Left ventricle myocardium inferior (tissue), 1 donor: Measurements from ENCODE around the gene ADAMTSL3. TPM values are rescaled to one million over a fixed set of nuclear protein-coding genes. Genes with fewer than 3 reads are reported as not detected.

ENCODE experiments used
- DNase-seq: peaks from one replicate; pipeline ENCODE4 v3.0.0-alpha.2; 2020
- H3K27ac ChIP-seq: fragments of 200-600 bp; replicated peaks from 2 replicates; pipeline ENCODE4 v1.8.0; 2021
- H3K27me3 ChIP-seq: fragments of 200-600 bp; 2 replicates; pipeline ENCODE4 v1.8.0; 2021; ENCODE audit warnings: low read depth
- H3K36me3 ChIP-seq: fragments of 200-600 bp; 2 replicates; pipeline ENCODE4 v1.8.0; 2021
- H3K4me1 ChIP-seq: fragments of 200-600 bp; 2 replicates; pipeline ENCODE4 v1.8.0; 2021
- H3K4me3 ChIP-seq: fragments of 200-600 bp; 2 replicates; pipeline ENCODE4 v1.8.0; 2021; ENCODE audit warnings: mild to moderate bottlenecking, moderate library complexity
- H3K9me3 ChIP-seq: fragments of 200-600 bp; replicated peaks from 2 replicates; pipeline ENCODE4 v1.8.0; 2021
- intact Hi-C: fragments of 100-400 bp; cut with micrococcal nuclease; formaldehyde crosslinking; loops from one replicate; pipeline ENCODE4 v1.11.0; 2022
- total RNA-seq: library from RNA; stranded (reverse); fragmentation: NEBNext Ultra II Directional; extraction: Animal tissue kit (Norgen Biotek cat#: 25700); gene quantifications from one replicate; pipeline ENCODE4 v1.2.1, GENCODE V29; 2021
- TF ChIP-seq, protein P1 (sequence below): fragments of 200-600 bp; IDR thresholded peaks from 2 replicates; pipeline ENCODE4 v1.8.0; 2021; ENCODE audit warnings: antibody characterized with exemption, mild to moderate bottlenecking, borderline replicate concordance
- donor health status: DM: no; HTN: yes; CAD: no; lungs with severe emphysema.

Gene ADAMTSL3
- total RNA-seq, 1 donor from 2014 or later: 11.9 TPM

DNA sequence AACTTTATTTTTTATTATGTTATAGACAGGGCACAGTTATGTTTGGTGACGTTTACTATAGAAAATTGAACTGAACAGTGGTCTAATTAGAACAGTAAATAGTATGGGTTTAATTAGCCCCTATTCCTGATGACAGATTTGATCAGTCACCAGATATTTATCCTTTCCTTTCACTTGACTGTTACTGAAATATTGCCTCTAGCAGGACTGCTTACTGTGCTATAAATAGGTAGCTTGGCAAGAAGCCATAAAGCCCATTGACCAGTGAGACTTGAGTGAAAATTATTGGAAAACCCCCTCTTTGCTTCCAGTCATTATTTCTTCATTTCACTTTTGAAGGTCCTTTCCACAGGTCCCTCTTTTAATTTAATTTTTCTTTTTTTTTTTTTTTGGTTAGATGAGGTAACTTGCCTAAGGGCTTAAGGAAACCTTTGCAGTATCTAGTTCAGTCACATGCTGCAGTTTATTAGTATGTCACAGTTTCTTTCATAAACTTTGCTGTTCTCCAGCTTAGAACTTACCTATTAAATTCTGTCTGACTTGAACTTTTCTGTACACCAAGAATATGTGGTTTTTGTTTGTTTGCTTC lies 115.6 kb downstream of the ADAMTSL3 start:
- intact Hi-C loops: no loop called here

DNA sequence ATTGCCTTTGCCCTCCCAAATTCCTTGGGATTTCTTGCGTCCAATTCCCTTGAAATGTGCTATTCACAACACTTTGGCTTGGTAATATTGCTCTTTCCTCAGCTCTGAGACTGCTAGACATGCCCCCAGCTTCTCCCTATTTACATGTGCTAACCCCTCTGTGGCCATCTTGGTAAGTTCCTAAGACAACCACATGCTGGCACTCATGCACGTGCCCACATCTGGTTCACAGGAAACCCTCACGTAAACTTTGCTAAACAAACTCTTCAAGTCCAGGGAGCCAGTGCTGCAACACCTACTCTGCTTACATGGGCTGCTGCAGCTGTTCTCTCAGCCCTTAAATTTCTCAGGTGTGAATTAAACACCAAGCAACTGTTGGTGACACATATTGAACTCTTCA lies 121.8 kb downstream of the ADAMTSL3 start:
- H3K27ac ChIP-seq: no peak overlapping the region
- H3K36me3 ChIP-seq: no peaks in the 10 kb centered on the region
- peaks cover 10% of the 10 kb centered on the region for H3K9me3 ChIP-seq
- H3K4me3 ChIP-seq: no peak overlapping the region
- no peaks in the 10 kb centered on the region for H3K27me3 ChIP-seq
- no peaks in the 10 kb centered on the region for H3K4me1 ChIP-seq
- TF ChIP-seq, protein P1, sequence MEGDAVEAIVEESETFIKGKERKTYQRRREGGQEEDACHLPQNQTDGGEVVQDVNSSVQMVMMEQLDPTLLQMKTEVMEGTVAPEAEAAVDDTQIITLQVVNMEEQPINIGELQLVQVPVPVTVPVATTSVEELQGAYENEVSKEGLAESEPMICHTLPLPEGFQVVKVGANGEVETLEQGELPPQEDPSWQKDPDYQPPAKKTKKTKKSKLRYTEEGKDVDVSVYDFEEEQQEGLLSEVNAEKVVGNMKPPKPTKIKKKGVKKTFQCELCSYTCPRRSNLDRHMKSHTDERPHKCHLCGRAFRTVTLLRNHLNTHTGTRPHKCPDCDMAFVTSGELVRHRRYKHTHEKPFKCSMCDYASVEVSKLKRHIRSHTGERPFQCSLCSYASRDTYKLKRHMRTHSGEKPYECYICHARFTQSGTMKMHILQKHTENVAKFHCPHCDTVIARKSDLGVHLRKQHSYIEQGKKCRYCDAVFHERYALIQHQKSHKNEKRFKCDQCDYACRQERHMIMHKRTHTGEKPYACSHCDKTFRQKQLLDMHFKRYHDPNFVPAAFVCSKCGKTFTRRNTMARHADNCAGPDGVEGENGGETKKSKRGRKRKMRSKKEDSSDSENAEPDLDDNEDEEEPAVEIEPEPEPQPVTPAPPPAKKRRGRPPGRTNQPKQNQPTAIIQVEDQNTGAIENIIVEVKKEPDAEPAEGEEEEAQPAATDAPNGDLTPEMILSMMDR: no peak
- intact Hi-C loops: no loop called here
- no peak for DNase-seq

More for the DNA sequence above, 115.6 kb downstream of the ADAMTSL3 start:
- H3K4me3 ChIP-seq: no peak overlapping the region
- TF ChIP-seq, protein P1: no peak
- peaks cover 54% of the 10 kb centered on the region for H3K4me1 ChIP-seq
- no peaks in the 10 kb centered on the region for H3K27me3 ChIP-seq
- H3K36me3 ChIP-seq: no peaks in the 10 kb centered on the region
- no peak for DNase-seq
- no peak overlapping the region for H3K27ac ChIP-seq
- H3K9me3 ChIP-seq: no peaks in the 10 kb centered on the region

DNA sequence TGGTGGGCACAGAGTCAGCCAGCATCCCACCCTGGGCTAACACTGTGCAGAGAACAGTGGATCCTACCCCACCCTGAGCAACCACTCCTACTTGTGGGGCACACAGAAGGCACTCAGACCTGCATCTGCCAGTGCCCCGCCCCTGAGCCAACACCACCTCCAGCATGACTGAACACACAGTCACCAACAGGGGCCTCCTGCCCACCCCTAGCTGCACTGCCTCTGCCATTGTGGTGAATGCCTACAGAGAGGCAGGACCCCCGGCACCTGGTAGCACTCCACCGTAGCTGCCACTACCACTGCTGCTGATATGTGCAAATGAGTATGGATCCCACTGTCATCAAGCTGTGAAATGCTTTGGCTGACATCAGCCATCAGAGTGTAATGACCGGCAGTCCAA lies 123.1 kb downstream of the ADAMTSL3 start:
- Histone ChIP-seq H3K4me1 (no peaks in the 10 kb centered on the region), H3K4me3 (no peak overlapping the region), H3K27me3 (no peaks in the 10 kb centered on the region), H3K9me3 (peaks cover 14% of the 10 kb centered on the region), H3K36me3 (no peaks in the 10 kb centered on the region), H3K27ac (no peak overlapping the region)
- TF ChIP-seq, protein P1: no peak
- no peak for DNase-seq
- intact Hi-C loops: no loop called here

DNA sequence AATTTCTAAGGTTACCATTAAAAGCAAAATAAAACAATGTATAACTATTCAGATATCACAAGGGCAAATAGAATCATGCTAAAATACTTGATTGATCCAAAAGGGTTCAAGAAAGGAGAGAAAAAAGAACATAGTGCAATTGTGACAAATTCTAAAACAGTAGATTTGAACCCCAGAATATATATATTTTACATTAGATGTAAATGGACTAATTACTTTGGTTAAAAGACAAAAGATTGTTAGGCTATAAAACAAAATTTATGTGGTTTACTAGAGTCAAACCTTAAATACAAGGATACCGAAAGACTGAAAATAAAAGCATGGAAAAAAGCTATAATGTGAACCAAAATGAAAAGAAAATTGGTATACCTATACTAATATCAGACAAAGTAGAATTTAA lies 129.3 kb downstream of the ADAMTSL3 start:
- no peaks in the 10 kb centered on the region for H3K36me3 ChIP-seq
- H3K9me3 ChIP-seq: peaks cover 44% of the 10 kb centered on the region
- H3K27ac ChIP-seq: no peak overlapping the region
- DNase-seq: no peak
- no peaks in the 10 kb centered on the region for H3K27me3 ChIP-seq
- intact Hi-C loops: no loop called here
- H3K4me1 ChIP-seq: peaks cover 2% of the 10 kb centered on the region
- TF ChIP-seq, protein P1: no peak
- no peak overlapping the region for H3K4me3 ChIP-seq

DNA sequence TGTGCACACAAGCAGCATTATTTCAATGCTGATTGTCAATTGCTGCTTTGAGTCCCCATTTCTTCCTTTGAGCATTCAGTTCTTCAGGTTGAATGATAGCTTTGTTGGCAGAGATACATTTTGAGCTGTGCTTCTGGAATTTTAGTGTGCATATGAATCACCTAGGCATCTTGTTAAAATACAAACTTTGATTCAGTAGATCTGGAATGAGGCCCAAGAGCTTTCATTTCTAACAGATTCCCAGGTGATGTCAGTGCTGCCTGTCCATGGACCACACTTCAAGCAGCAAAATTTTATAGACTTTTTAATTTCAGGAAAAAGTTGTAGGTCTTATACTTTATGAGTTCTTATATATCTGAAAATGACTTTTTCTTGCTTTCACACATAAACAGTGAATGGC lies 131.1 kb downstream of the ADAMTSL3 start:
- DNase-seq: no peak
- Histone ChIP-seq H3K4me1 (peaks cover 5% of the 10 kb centered on the region), H3K27ac (no peak overlapping the region), H3K4me3 (no peak overlapping the region), H3K9me3 (peaks cover 38% of the 10 kb centered on the region), H3K36me3 (no peaks in the 10 kb centered on the region), H3K27me3 (no peaks in the 10 kb centered on the region)
- TF ChIP-seq, protein P1: no peak
- intact Hi-C loops: no loop called here
